ENCODE data around the gene RPTOR.
"Not testable (repeated sequence)": the region's sequence is repeated elsewhere in the genome, so short reads cannot be mapped to it uniquely, and the experiment has no call there.

Gene RPTOR

DNA sequence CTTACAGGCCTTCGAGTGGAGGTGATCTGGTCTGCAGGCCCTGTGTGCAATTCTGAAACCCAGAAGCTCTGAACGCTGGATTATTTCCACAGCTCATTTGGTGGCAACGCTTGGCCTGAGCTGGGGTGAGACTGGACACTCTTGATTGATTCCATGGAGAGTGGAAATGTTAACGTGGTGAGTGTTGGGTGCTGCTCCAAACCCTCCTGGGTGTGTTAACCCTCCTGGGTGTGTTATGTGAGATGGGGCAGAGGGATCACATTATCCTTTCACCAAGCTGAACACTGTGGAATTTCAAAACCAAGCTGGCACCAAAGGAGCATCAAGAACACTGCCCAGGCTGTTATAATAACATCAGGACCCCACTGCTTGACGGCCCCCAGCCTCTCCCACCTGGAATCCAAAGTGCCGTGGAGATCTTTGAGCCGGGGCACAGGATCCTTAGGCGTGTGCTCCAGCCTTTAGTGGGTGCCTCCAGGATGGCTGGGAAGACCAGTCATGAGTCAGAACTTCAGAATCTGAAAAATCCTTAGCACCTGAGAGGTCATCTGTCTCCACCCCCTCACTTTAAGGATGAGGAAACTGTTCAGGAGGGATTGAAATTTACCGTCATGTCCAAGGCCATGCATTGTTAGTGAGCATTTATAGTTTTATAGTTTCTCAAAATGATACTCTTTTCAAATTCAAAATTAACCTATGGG lies 75.0 kb downstream of the RPTOR start:
- DNase-seq = no peak

DNA sequence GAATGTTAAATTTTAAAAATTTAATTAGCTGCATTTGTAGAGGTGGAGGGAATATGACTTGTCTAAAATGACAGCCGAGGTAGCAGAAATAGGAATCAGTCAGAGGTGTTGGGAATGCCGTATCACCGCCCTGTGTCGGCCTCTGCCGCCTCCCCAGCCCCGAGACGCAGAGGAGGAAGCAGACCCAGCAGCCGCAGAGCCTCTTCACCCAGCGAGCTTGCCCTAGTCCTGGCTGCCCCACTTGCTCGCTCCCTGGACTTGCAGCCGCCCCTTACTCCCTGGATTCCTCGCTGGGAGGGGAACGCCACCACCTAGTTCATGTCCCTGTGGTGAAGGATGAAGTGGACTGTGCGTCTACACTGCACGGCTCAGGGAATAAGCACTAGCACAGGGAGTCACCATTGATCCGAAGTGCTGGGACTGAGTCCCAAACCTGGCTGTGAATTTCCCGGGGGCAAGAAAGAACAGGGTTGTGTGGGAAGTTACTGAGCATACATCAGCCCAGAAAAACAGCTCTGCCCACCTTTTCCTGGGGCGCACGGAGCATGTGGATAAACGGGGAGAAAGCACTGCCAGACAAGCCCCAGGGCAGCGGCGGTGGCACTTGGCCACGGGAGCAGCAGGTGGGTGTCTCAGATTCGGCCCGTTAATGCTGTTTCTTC lies 76.8 kb downstream of the RPTOR start:
- no peak for DNase-seq

DNA sequence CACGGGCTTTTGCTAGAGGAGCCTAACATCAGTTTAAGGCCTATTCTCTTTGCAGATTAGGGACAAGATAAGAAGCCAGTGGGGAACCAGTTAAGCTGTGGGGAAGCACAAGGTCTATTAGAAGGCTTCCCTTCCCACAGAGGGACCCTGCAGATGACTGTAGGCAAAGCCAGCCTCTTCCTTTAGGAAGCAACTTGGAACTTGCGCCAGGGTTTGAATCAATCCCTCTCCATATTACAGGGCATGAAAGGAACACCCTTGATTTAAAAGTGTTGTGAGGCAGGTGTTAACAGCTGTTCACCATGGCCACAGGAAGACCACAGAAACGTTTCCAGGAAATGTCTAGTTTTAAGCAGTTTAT lies 77.3 kb downstream of the RPTOR start:
- DNase-seq = no peak

DNA sequence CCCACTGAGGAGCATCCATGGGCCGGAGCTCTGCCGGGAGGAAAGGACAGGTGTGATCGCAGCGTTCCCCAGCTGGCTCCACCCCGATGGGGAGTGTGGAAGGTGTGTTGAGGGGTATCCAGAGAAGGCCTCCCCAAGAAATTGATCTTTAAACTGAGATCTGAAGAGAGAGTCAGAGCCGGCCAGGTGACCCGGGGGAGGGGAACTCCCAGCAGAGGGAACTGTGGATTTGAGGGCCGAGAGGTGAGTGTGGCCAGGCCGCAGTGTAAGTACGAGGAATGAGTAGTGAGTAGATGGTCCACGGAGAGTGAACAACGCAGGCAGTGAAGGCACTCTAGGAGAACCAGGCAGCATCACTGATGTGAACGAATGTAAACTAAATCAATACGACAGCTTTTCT lies 80.2 kb downstream of the RPTOR start:
- no peak for DNase-seq

DNA sequence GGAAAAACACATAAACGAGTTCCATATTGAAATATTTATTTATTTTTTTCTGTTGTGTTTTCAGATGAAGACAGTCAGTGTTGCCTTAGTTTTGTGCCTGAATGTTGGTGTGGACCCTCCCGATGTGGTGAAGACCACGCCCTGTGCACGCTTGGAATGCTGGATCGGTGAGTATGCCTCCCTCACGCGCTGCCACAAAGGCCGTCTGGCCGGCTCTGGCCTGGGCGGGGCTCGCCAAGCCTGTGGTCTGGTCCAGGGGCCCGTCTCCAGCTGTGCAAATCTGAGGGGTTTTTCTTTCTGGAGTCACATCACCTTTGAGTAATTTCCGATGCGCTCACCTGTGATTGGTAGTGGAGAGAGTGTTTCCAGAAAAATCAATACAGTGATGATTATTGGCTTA lies 81.0 kb downstream of the RPTOR start:
- no peak for DNase-seq

DNA sequence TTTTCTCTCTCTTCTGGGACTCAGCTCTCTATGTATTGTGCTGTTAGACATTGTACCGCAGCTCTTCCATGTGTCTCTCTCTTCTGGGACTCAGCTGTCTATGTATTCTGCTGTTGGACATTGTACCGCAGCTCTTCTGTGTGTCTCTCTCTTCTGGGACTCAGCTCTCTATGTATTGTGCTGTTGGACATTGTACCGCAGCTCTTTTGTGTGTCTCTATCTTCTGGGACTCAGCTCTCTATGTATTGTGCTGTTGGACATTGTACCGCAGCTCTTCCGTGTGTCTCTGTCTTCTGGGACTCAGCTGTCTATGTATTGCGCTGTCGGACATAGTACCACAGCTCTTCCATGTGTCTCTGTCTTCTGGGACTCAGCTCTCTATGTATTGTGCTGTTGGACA lies 84.2 kb downstream of the RPTOR start:
- not testable (repeated sequence) for DNase-seq

DNA sequence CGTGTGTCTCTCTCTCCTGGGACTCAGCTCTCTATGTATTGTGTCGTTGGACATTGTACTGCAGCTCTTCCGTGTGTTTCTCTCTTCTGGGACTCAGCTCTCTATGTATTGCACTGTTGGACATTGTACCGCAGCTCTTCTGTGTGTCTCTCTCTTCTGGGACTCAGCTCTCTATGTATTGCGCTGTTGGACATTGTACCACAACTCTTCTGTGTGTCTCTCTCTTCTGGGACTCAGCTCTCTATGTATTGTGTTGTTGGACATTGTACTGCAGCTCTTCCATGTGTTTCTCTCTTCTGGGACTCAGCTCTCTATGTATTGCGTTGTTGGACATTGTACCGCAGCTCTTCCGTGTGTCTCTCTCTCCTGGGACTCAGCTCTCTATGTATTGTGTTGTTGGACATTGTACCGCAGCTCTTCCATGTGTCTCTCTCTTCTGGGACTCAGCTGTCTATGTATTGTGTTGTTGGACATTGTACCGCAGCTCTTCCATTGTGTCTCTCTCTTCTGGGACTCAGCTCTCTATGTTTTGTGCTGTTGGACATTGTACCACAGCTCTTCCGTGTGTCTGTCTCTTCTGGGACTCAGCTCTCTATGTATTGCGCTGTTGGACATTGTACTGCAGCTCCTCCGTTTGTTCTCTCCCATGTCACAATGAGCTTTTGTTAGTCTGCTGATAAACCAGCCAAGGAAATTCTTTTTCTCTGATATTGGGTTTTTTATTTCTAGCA lies 84.8 kb downstream of the RPTOR start:
- no peak for DNase-seq

DNA sequence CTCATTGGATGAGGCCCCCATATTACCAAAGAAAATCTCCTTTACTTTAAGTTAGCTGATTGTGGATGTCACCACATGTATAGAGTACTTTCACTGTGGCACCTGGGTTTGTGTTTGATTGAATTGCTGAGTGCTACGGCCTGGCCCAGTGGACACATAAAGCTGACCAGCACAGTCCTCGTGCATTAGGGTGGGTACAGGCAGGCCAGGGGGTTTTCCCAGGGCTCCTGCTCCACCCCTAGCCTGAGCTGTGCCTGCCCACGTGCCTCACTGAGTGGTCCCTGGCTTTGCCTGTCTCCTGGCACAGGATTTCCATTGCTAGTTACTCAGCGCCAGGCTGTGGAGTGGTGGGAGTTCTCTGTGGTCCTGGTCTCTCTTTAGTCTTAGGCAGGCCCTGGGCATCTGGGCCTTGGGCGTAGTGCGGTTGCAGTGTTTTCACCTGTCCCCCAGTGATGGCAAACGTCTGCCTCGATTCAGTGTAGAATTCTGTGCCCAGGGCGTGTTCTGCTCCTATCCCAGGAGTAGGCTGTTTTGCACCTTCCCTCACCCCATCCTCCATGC lies 86.0 kb downstream of the RPTOR start:
- DNase-seq = no peak

DNA sequence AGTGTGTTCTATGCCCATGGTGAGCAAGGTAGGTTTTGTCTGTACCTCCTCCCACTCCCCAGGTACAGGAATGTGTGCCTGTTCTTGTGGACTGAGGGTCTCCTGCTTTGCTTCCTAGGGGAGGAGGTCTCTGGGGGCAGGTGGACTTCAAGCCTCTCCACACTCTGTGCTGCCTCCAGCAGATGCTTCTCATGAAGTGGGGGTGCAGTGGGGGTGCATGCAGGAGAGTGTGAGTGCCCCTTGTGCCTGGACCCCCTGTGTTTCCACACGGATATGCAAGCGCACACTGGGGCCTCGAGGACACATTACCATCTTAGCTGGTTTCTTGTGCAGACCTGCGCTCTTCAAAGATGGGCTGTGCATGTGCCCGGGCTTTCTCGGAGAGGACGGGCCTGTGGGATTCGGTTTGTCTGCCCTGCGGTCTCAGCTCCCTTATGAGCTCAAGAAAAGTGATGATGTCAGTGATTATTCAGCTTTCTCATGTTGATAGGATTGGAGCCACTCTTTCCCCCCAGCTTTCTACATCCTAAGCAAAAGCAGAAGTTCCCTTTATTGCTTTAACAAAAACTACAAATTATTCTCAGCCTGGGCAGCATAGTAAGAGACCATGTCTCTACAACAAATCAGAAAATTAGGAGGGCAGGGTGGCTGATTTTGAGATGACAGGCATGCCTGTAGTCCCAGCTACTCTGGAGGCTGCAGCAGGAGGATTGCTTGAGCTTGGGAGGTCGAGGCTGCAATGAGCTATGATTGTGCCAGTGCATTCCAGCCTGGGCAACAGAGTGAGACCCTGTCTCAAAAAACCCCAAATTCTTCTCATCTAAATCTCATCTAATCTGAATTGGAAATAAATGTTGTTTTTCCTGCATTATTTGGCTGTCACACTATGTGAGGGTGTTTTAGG lies 86.8 kb downstream of the RPTOR start:
- no peak for DNase-seq

DNA sequence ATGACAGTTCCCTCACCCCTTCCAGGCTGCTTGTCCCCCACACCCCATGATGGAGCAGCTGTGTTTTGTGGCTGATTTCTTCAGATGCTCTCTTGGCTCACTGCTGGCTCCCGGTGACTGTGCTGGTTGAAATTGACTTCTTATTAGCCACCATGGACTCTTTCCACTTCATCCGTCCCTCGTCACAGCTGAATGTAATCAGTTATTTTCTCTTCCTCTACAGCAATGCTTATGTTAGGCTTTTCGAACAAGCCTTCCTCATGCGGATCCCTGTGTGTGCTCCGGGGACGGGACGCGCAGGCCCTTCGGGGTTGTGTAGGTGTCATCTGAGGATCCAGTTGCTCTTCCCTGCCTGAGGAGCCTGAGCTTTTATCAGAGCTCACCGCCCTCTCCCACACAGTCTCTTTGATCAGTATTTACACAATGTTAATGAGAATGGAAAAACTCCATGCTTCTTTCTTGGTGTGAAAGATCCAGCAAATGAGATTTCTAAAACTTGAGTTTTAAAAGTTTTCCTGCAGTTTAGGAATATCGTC lies 87.5 kb downstream of the RPTOR start:
- no peak for DNase-seq

DNA sequence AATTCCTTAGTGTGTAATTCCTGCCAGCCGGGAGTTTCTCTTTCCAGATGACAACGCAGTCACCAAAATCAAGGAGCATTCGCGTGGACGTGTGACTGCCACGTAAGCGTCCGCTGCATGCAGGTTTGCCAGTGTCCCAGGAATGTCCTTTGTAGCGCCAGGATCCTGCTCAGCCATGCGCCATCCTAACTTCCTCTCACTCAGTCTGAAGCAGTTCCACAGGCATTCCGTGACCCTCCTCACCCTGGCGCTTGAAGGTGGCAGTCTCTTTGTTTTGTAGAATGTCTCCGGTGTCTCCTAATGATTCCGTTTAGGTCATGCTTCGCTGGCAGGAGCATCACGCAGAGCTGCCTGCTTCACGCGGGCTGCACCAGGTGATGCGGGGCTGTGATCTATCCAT lies 88.6 kb downstream of the RPTOR start:
- DNase-seq = no peak

DNA sequence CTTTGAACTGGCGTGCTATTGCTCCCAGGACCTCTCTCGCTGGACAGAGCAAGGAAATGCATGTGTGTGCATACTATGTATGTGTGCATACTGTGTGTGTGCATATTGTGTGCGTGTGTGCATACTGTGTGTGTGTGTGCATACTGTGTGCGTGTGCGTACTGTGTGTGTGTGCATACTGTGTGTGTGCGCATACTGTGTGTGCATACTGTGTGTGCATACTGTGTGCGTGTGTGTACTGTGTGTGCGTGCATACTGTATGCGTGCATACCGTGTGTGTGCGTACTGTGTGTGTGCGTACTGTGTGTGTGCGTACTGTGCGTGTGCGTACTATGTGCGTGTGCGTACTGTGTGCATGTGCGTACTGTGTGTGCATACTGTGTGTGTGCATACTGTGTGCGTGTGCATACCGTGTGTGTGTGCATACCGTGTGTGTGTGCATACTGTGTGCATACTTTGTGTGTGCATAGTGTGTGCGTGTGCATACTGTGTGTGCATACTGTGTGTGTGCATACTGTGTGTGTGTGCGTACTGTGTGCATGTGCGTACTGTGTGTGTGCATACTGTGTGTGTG lies 89.4 kb downstream of the RPTOR start:
- DNase-seq = no peak

DNA sequence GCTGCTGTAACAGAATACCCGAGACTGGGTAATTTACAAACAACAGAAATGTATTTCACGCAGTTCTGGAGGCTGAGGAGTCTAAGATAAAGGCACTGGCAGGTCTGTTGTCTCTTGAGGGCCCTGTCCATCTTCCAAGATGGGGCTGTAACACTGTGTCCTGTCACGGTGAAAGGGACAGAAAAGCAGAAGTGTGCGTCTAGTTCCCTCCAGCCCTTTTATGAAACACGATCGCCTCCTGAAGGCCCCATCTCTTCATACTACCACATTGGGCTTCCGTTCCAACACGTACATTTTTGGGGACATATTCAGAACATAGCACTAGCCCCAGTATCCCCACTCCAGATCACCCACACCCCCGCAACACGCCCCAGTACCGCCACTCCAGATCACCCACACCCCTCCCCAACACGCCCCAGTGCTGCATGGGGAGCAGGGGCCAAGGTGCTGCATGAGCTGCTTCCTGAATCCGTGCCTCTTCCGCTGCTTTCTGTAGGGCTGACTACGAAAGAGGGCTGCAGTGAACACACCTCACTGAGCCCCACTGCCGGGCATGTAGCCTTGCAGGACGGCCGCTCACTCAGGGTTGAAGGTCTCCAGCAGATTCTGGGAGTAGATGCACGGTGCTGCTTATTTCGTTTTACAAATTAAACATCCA lies 91.9 kb downstream of the RPTOR start:
- no peak for DNase-seq

DNA sequence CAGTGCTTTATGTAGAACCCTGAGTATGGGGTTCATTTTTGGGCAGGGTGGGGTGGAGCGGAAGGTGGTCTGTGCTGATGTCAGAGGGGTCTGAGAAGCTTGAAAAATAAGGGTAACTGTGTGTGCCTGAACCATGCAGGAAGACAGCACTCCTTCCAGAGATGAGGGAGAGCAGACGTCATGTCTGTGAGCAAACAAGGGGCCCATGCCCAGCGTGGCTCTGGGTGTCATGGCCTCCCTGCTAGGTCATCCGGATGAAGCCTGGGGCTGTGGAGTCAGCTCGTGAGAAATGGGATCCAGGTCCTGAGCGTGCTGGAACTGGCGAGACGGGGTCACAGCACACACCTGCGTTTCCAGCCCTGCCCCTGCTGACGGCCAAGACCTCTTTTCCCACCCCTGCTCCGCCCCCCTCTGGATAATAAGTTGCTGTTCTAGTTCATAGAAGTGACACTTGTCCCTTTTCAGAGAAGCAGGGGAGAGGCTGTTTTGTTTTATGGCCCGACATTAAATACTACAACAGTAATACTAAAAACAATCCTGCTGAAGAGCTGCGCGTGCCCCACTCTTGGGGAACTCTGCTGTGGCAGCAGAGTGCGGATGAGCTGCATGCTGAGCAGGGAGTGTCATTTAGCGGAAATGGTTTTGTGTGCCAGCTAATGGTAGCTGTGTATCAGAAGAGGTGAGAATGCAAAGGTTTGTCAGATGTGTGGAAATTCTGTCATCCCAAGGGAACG lies 92.6 kb downstream of the RPTOR start:
- no peak for DNase-seq

DNA sequence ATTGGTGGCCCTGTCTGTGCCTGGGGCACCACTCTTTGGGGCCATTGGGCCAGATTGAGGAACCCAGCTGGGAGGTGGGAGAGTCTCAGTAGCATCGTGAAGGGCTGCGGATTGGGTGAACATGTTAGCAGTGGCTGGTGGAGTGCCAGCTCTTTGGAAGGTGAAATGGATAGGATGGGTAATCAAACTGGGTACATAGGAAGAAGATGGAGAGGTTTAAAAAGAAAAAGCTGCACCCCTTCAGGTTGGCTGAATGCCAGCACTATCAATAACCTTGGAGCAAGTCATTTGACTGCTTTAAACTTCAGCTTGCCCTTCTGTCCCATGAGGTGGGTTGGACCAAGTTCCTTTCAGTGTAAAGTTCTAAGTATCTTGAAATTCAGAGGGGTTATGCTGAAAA lies 95.0 kb downstream of the RPTOR start:
- DNase-seq = no peak

DNA sequence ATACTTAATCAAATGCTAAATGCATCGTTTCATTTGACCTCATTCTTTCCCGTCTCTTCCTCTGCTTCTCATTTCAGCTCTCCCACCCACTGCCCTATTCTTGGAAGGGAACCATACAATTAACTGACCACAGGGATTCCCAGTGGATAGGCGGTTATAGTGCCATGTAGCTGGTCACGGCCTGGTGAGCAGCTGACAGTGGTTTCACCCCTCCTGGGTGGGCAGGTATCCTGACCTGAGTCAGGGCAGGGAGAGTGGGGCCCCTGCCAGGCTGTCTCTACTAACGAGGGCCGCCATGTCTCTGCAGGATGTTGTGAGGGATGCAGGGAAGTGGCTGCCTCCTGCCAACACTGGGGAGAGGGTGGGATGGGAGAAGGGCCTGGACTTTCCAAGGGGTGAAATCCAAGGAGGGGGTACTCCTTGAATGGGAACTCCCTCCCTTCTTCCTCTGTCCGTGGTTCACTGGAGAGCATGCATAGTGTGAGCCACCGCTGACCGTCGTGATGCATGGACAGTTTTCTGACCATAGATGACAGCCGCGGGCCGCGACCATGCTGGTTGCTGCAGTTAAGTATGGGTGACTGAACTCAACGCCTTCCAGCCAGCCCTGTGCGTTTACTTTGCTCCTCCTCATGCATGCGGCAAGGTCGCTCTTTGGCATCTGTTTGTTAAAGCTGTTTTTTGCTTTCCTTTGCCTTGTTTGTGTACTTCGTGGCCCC lies 95.9 kb downstream of the RPTOR start:
- no peak for DNase-seq

DNA sequence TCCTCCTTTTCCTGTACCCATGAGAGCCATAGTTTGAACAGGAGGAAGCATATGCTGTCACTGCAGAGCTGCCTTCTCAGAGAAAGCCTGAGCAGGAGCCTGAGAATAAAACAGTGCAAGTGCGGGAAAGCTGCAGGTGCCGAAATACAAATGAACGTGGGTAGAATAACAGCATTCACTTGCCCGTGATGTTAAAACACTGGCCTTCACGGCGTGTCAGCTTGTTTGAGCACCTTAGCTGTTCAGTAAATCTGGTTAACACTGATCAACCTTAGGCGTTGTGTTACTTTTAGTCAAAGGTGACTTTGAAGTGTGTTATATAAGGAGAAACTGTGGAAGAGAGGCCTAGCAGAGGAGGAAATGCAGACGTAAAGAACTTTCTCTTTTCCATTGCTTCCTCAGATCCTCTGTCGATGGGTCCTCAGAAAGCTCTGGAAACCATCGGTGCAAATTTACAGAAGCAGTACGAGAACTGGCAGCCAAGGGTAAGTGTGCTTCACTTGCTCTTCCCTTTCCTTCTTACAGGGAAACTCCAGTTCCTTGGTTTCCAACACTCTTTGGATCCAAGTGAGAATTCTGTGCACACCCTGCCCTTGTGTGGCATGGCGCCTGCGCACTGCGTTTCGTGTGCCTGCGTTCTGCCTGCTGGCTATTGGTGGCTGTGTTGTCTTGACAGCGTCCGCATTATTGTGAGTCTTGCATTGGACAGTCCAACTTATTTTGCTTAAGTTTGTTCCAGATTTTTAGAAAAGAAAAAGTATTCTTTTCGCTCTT lies 98.9 kb downstream of the RPTOR start:
- DNase-seq = no peak

DNA sequence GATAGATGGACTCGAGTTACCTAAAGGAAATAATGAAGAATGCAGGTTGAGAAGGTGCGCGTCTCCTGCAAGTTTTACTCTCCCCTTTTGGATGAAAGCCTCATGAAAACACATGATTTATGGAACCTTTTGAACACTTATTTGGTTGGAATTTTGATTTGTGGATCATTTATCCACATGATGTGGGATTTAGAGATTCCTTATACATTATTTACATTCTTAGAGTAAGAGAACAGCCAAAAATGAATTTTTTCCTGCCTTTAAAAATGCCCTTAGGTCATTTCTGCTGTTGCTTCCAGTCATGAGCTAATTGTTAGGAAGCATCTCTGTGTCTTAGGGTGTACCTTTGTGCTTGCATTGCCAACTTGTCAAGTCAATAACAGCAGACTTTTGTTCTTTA lies 99.9 kb downstream of the RPTOR start:
- no peak for DNase-seq

DNA sequence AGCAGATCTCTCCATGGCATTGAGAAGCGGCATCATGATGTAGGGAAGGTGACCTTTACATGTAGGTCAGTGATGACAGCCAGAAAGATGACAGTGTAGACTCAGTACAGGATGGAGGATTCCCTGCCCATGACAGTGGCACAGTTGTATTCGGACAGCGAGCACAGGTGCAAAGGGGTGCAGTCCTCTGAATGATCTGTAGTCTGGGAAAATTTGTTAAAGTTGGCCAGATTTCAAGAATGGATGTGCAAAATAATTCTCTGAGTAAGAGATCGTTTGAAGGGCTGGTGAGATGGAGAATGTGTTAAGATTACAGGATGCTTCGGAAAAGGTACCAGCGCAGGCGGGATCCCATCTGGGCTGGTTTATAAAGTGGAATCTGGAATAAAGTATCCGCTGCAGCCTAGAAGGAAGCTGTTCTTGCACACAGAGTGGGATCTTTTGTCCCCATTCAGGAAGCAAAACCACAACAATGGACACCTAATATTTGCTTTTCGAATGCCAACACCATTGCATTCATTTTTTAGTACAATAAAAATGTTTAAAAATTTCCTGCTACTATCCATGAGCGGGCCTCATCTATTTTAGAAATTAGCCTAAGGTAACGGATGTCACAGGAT lies 101.2 kb downstream of the RPTOR start:
- no peak for DNase-seq
